ENCODE results near the gene ARRDC1. TPM values are rescaled to one million over a fixed set of nuclear protein-coding genes. Genes with fewer than 3 reads are reported as not detected.

Gene ARRDC1
- total RNA-seq, 1 donor from 2014 or later, result 28.7 TPM

- Mint-ChIP-seq H3K36me3 (ENCODE audit: unreplicated experiment) (no peaks in the 10 kb centered on the region), H3K9me3 (ENCODE audit: unreplicated experiment) (no peaks in the 10 kb centered on the region), H3K4me3 (ENCODE audit: unreplicated experiment) (peak overlapping the region; percentile 70), H3K27me3 (ENCODE audit: unreplicated experiment) (no peaks in the 10 kb centered on the region), H3K4me1 (ENCODE audit: unreplicated experiment) (peaks cover 33% of the 10 kb centered on the region), H3K27ac (ENCODE audit: unreplicated experiment) (no peak overlapping the region)
- DNase-seq (ENCODE audit: extremely low spot score, unreplicated experiment), result no peak
- TF ChIP-seq, protein P1, sequence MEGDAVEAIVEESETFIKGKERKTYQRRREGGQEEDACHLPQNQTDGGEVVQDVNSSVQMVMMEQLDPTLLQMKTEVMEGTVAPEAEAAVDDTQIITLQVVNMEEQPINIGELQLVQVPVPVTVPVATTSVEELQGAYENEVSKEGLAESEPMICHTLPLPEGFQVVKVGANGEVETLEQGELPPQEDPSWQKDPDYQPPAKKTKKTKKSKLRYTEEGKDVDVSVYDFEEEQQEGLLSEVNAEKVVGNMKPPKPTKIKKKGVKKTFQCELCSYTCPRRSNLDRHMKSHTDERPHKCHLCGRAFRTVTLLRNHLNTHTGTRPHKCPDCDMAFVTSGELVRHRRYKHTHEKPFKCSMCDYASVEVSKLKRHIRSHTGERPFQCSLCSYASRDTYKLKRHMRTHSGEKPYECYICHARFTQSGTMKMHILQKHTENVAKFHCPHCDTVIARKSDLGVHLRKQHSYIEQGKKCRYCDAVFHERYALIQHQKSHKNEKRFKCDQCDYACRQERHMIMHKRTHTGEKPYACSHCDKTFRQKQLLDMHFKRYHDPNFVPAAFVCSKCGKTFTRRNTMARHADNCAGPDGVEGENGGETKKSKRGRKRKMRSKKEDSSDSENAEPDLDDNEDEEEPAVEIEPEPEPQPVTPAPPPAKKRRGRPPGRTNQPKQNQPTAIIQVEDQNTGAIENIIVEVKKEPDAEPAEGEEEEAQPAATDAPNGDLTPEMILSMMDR (IDR thresholded peaks at IDR 0.05), result no peak
Measured at GRCh38 chr9:137607141-137607857, 1.8 kb downstream of the ARRDC1 start.

DNA sequence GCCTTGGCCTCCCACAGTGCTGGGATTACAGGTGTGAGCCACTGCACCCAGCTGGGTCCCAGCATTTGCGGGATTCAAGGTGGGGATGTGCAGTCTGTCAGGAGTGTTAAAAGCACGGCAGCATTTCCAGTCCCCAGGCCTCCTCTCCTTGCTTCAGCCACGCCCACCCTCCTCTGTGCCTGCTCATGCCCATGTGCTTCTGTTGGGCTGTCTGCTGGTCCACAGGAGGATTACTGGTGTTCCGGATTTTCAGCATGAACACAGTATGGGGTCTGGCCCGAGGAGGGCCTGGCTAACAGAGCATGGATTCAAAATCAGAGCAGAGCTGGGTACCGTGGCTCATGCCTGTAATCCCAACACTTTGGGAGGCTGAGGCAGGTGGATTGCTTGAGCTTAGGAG, 5.5 kb downstream of the ARRDC1 start:
- no peaks in the 10 kb centered on the region for H3K9me3 Mint-ChIP-seq (ENCODE audit: unreplicated experiment)
- no peak for DNase-seq (ENCODE audit: extremely low spot score, unreplicated experiment)
- H3K36me3 Mint-ChIP-seq (ENCODE audit: unreplicated experiment), result peaks cover 3% of the 10 kb centered on the region
- TF ChIP-seq, protein P1 (IDR thresholded peaks at IDR 0.05), result no peak
- peaks cover 39% of the 10 kb centered on the region for H3K4me1 Mint-ChIP-seq (ENCODE audit: unreplicated experiment)
- H3K27me3 Mint-ChIP-seq (ENCODE audit: unreplicated experiment), result no peaks in the 10 kb centered on the region
- no peak overlapping the region for H3K4me3 Mint-ChIP-seq (ENCODE audit: unreplicated experiment)
- peak overlapping the region; percentile 81 for H3K27ac Mint-ChIP-seq (ENCODE audit: unreplicated experiment)

- peaks cover 33% of the 10 kb centered on the region for H3K4me1 Mint-ChIP-seq (ENCODE audit: unreplicated experiment)
- H3K9me3 Mint-ChIP-seq (ENCODE audit: unreplicated experiment), result no peaks in the 10 kb centered on the region
- DNase-seq (ENCODE audit: extremely low spot score, unreplicated experiment), result no peak
- TF ChIP-seq, protein P1 (IDR thresholded peaks at IDR 0.05), result no peak
- H3K4me3 Mint-ChIP-seq (ENCODE audit: unreplicated experiment), result no peak overlapping the region
- peaks cover 3% of the 10 kb centered on the region for H3K36me3 Mint-ChIP-seq (ENCODE audit: unreplicated experiment)
- H3K27me3 Mint-ChIP-seq (ENCODE audit: unreplicated experiment), result no peaks in the 10 kb centered on the region
- peak overlapping the region; percentile 84 for H3K27ac Mint-ChIP-seq (ENCODE audit: unreplicated experiment)
Measured at GRCh38 chr9:137611623-137612609, 6.4 kb downstream of the ARRDC1 start.

GRCh38 chr9:137612741-137613142, 7.3 kb downstream of the ARRDC1 start:
- H3K27me3 Mint-ChIP-seq (ENCODE audit: unreplicated experiment), result no peaks in the 10 kb centered on the region
- no peak for DNase-seq (ENCODE audit: extremely low spot score, unreplicated experiment)
- peaks cover 3% of the 10 kb centered on the region for H3K36me3 Mint-ChIP-seq (ENCODE audit: unreplicated experiment)
- H3K9me3 Mint-ChIP-seq (ENCODE audit: unreplicated experiment), result no peaks in the 10 kb centered on the region
- H3K4me3 Mint-ChIP-seq (ENCODE audit: unreplicated experiment), result no peak overlapping the region
- H3K27ac Mint-ChIP-seq (ENCODE audit: unreplicated experiment), result peak overlapping the region; percentile 84
- peaks cover 33% of the 10 kb centered on the region for H3K4me1 Mint-ChIP-seq (ENCODE audit: unreplicated experiment)
- TF ChIP-seq, protein P1 (IDR thresholded peaks at IDR 0.05), result no peak

GRCh38 chr9:137613259-137613658, 7.8 kb downstream of the ARRDC1 start:
- DNase-seq (ENCODE audit: extremely low spot score, unreplicated experiment), result no peak
- peak overlapping the region; percentile 84 for H3K27ac Mint-ChIP-seq (ENCODE audit: unreplicated experiment)
- no peaks in the 10 kb centered on the region for H3K27me3 Mint-ChIP-seq (ENCODE audit: unreplicated experiment)
- no peaks in the 10 kb centered on the region for H3K9me3 Mint-ChIP-seq (ENCODE audit: unreplicated experiment)
- TF ChIP-seq, protein P1 (IDR thresholded peaks at IDR 0.05), result no peak
- peaks cover 37% of the 10 kb centered on the region for H3K4me1 Mint-ChIP-seq (ENCODE audit: unreplicated experiment)
- no peak overlapping the region for H3K4me3 Mint-ChIP-seq (ENCODE audit: unreplicated experiment)
- peaks cover 3% of the 10 kb centered on the region for H3K36me3 Mint-ChIP-seq (ENCODE audit: unreplicated experiment)
